Activated T-cell treated with anti-CD3 and anti-CD28 coated beads for 48 hours (primary cell): ENCODE measurements around the gene CYP11A1.
A peak's percentile ranks its signal among the peaks of the same experiment; 100 is the strongest.

ENCODE experiments used
- DNase-seq: peaks from one replicate; pipeline ENCODE4 v3.0.0-alpha.2; 2020; ENCODE audit warnings: low read depth

The CYP11A1 gene

GRCh38 chr15:74347757-74348250, 19.6 kb downstream of the CYP11A1 start:
- no peak for DNase-seq

DNA sequence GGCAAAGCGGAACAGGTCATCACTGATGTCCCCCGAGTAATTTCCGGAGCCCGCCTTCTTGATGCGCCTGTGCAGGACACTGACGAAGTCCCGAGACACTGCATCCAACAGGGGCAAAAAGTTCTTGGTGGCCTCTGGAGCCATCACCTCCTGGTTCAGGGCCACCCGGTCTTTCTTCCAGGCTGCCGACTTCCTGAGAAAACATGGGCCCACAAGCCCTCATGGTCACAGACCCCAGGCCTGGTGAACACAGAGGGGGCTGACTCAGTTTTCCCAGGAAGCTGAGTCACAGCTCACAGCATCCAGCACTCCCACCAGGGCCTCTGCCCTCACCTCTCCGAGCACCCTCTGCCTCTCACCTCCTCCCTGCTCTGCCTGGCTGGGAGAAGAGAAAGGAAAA, 22.4 kb downstream of the CYP11A1 start:
- peak; percentile 7 for DNase-seq

DNA sequence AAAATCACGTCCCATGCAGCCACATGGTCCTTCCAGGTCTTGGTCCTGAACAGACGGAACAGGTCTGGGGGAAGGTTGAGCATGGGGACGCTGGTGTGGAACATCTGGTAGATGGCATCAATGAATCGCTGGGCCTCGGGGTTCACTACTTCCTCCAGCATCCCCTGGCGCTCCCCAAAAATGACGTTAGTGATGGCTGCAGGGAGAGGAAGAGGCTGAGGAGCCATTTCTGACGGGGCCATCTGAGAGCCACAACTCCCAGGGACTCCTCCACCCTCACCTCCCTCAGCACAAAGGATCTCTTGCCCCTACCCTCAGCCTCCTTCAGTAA, 23.7 kb downstream of the CYP11A1 start:
- no peak for DNase-seq

DNA sequence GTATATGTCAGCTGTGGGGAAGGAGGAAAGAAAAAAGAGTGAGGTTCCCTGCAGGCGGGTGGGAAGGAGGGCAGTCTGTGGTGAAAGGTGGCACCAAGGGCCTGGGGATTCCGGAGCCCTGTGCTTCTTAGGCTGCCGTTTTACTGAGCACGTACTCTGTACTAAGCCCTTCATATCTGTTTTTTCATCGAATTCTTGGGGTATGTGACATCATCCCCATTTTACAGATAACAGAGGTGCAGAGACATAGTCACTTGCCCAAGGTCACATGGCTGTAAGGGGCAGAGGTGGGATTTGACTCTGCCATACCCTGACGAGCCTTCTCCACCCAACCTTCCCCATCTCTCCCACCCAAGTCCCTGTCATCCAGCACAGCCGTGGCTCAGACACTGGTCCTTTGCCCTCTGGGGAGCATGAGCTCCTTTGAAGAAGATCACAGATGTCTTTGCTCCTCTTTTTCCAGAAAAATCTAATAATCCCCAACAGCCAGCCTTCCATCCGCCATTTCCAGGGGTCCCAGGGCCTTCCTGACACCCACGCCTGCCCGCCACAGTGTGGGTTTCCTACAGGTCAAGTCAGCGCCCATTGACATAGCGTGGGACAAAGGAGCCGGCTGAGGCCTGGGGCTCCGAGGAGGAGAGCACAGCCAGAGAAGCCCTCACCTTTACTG, 24.2 kb downstream of the CYP11A1 start:
- no peak for DNase-seq

DNA sequence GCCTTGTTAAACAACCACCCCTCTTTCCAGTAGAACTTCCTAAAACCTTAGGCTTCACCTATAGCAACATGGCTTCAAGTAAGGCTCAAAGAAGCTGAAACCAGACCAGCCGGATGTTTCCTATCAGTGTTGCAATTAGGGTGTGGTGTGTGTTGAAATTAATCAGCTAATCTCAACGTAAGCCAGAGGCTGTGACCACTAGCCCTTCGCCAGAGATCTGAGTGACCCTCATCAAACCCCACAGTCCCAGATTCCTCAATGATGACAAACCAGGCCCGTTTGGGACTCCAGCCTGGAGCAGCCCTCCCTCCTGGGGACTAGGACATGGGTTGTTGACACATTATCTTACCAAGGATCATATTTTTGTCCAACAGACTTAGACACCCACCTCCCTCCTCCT, 27.3 kb downstream of the CYP11A1 start:
- no peak for DNase-seq

GRCh38 chr15:74339371-74339770, 28.1 kb downstream of the CYP11A1 start:
- no peak for DNase-seq

- no peak for DNase-seq
Measured at GRCh38 chr15:74338676-74339075, 28.8 kb downstream of the CYP11A1 start.

DNA sequence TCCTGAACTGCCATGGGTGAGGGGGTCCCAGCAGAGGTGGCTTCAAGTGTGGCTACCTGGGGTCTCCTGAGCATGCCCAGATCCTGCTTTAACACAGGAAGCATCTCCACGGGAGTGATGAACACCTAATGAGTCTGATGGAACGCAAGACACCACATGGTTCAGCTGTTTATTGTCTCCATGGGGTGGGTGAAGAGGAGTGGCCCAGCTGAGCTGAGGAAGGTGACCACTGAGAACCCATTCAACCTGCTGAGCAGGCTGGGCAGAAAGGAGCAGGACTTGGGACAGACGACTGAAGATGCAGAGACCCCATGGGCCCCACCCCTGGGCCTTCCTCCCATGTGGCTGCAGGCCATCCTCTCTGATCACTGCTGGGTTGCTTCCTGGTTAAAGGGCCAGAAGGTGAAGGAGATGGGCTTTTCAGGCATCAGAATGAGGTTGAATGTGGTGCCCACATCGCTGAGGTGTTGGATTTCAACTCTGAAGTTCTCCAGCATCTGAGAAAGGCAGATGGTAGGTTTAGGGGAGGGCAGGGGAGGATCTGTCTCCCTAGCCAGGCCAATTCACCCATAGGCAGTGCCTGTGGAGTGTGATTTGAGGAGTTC, 29.7 kb downstream of the CYP11A1 start:
- no peak for DNase-seq

GRCh38 chr15:74337146-74337545, 30.3 kb downstream of the CYP11A1 start:
- no peak for DNase-seq

DNA sequence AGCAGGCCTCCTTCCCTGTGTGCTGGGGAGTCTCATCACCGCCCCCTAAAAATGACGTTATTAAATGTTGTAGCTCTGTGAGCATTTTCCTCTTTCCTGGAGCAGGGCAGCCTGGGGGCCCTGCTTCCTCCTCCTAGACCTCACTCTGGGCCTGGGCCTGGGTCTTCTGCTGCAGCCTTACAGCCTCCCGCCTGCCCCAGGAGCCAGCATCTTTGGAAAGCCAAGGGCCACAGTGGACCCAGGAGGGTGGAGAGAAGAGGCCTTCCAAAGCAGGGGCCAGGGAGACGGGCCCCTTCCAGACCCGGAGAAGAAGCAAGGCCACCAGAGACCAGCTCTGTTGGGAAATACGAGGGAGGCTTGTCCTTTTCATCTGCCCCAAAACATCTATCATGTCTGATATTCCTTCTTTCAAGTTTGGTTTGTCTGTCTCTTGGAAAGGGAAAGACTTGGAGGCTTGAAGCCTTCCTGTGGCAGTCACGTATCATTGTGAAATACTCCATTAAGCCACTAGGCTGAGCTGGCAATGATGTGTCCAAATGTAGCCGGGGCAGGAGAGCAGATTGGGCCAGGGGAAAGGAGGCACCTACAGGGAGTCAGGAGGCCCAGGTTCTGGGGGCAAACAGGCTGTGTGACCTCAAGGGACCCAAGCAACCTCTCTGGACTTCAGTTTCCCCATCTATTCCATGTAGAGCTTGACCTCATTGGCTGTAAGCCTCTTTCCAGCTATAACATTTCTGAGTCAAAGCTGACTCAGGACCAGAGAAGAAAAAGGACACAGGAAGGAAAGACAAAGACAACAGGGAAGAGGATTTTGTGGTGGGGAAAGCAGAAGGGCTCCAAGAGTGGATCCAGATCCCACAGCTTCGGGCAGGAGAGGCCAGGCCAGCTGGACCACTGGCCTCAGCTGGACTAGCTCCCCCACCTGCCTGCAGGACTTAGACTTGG, 31.1 kb downstream of the CYP11A1 start:
- DNase-seq: no peak

DNA sequence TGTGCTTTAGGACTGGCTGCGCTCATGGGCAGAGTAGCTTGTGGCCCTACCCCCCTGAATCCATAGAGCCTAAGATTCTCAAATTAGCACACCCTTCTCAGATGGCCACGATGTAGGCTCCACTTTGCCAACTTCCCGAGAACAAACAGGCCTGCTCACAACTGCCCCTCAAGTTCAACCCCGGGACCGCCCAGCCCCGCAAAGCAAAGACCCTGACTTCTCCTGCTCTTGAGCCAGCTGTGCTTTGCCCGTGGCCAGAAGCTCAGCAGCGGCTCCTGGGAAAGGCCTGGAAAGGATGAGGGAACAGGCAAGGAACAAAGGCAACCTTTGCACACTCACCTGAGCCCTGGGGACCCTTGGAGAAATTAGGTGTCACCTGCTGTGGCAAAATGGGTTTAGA, 32.0 kb downstream of the CYP11A1 start:
- no peak for DNase-seq

- no peak for DNase-seq
Measured at GRCh38 chr15:74334127-74334526, 33.3 kb downstream of the CYP11A1 start.

DNA sequence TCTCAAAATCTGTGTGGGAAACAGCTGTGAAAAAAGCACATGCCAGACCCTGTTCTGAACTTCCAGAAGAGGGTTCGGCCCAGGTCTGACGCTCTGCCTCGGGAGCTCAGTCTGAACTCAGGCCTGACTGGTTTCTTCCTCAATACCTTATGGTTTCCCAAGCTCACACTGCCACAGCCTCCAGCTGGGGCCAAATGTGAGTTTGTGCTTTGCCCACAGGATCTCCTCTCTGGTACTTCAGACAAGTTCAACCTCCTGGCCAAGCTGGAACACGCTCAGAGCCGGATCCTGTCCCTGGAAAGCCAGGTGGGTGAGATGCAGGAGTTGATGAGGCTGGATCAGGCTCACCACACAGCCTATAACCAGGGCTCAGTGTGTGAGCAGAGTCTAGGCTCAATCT, 33.8 kb downstream of the CYP11A1 start:
- DNase-seq: no peak

DNA sequence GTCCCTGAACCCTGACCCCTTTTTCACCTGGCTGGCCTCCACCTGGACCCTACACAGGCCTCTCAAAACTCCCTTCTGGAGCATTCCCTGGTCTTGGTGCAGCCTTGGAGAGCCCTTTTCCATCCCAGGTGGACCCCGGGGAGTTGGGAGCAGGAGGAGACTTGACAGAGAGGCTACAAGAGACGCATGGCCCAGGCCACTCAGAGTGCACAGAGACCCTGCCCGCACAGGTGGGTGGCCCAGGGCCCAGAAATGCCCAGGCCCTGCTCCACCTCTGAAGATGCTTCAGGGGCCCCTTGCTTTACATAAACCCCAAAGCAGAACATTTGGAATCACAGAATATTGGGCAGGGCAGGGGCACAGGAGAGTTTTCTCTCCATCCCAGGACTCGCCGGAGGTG, 34.4 kb downstream of the CYP11A1 start:
- DNase-seq: no peak

DNA sequence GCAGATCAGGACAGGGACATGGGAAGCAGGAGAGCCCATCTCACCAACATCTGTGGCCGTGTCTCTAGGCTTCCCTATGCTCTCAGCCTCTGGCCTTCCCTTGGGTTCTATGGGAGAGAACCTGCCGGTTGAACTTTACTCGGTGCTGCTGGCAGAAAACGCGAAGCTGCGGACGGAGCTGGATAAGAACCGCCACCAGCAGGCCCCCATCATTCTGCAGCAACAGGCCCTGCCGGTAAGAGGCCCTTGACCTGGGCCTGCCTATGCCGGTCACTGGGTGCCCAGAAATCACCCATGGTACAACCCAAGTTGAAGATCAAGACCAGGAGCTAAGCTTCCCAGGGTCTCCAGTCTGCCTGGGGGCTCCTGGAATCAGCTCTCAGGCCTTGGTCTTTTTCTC, 34.8 kb downstream of the CYP11A1 start:
- DNase-seq: no peak

DNA sequence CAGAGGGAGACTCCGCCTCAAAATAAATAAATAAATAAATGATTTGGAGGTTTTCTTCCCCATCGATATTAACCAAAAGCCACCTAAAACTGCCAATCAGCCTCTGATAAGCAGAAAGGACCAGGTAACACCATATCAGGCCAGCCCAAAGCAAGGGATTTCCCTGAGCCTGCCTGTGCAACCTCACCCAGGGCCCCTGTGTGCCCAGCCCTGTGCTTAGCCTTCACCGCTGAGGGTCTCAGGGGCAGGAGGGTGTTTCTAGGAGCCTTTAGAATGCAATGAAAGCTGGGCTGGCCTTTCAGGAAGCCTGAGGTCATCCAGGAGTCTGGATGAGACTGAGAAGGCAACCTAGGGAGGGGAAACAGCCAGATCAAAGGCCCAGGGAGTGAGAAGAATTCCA, 35.4 kb downstream of the CYP11A1 start:
- DNase-seq: no peak

DNA sequence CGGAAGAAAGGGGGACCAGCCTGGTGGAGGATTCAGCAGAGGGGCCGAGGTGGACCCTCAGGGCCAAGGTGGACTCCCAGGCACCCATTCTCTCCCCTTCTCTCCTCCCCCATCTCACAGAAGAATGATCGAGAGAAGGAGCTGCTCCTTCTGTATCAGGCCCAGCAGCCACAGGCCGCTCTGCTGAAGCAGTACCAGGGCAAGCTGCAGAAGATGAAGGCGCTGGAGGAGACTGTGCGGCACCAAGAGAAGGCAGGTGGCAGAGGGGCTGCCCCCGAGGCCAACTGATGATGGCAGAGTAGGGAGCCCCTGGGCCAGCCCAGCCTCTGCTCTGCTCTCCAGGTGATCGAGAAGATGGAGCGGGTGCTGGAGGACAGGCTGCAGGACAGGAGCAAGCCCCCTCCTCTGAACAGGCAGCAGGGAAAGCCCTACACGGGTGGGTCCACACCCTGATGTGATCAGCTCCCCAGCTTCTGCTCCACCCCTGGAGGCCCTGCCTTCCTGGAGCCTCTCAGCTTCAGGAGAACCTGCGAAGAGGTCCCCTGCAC, 36.5 kb downstream of the CYP11A1 start:
- no peak for DNase-seq

- DNase-seq: no peak
Measured at GRCh38 chr15:74328331-74329056, 39.0 kb downstream of the CYP11A1 start.

DNA sequence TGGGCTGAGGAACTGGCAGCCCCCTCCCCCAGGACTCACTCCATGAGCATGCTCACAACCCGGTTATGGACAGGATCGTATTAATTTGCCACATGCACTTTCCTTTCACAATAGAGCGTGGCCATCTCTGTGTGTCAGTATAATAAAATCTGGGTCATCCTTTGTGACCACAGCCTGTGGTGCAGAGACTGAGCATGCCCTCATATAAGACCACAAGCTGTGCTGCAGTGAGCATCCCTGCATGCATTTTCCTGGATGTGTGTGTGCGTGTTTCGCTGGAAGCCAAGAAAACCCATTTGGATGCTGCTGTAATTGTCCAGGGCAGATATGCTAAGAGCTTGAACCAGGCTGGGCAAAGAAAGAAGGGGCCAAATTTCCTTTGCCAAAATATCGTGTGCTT, 39.7 kb downstream of the CYP11A1 start:
- no peak for DNase-seq

DNA sequence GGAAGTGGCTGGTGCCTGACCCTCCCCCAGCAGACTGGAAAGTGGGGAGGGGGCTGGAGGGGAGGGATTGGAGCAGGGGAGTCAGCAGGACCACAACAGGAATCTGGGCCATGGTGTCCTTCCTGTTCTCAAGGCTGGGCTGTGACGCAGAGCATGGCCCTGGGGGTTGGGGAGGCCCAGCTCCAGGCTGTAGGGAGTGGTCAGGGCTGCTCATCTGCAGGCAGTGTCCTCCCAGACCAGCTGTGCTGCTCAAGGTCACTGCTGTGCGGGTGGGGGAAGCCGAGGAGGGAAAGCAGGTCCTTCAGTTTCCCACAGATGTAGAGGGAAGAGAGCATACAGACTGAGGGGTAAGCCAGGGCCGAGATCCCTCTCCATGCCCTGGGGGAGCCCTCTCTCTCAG, 40.7 kb downstream of the CYP11A1 start:
- no peak for DNase-seq

GRCh38 chr15:74324714-74325113, 42.7 kb downstream of the CYP11A1 start:
- no peak for DNase-seq

DNA sequence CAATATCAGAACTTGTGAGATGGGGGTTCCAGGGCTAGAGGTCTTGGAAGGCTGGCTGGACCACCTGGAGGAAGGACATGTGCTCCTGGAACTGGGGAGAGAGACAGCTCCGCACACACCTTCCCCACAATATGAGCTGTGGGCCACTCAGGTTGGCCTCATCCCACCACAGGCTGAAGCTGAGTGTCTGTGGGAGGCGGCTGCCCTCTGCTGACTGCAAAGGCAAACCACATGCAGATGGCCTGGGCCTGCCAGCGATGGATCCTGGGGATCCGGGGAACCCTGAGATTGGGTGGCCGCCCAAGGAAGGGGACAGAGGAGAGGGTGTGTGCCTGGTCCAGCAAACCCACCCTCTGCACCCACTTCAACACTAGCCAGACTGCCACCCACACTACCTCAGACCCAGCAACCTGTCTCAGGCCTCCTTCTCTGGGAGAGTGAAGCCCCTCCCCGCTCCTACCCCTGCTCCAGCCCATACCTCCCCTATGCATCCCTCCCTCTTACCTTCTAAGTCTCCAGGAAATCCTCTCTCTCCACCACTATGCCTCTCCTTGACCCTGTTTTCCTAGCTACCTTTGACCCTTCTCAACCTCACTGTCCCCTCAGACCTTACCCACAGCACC, 44.8 kb downstream of the CYP11A1 start:
- DNase-seq: peak; percentile 52
